ENCODE data around the gene EGFL7. TPM values are rescaled to one million over a fixed set of nuclear protein-coding genes. Genes with fewer than 3 reads are reported as not detected.

EGFL7 gene
- total and polyA plus RNA-seq, 2 of the 13 experiments (the other 11 are each of a cell fraction or from before 2014, with no cell fraction given): 0.20 to 5.1 TPM

- TF ChIP-seq AHDC1 (CRISPR knock-in tag; IDR thresholded peaks at IDR 0.05; ENCODE audit: borderline replicate concordance): peak; percentile 26; the same call in 1 of the 2 replicates
- no peak for TF ChIP-seq NR1H2 (CRISPR knock-in tag; IDR thresholded peaks at IDR 0.05; ENCODE audit: borderline replicate concordance, low read depth)
- TF ChIP-seq ZNF362 (CRISPR knock-in tag; IDR thresholded peaks at IDR 0.05; ENCODE audit: borderline replicate concordance): no peak; the same call in 1 of the 2 replicates
- no peak for TF ChIP-seq MED13 (CRISPR knock-in tag; IDR thresholded peaks at IDR 0.05)
- no peak for TF ChIP-seq MBNL3 (CRISPR knock-in tag; conservative IDR thresholded peaks at IDR 0.05)
- no peak for TF ChIP-seq ZBTB14 (CRISPR knock-in tag; IDR thresholded peaks at IDR 0.05)
- peak; percentile 54; the same call in 1 of the 2 replicates for TF ChIP-seq MAX (IDR thresholded peaks at IDR 0.05)
- TF ChIP-seq REXO4 (CRISPR knock-in tag; IDR thresholded peaks at IDR 0.05; ENCODE audit: borderline replicate concordance): no peak
- no peak for TF ChIP-seq HCFC1 (IDR thresholded peaks at IDR 0.05; ENCODE audit: low read depth, low read length)
- TF ChIP-seq ZEB1 (IDR thresholded peaks at IDR 0.05; ENCODE audit: insufficient replicate concordance, low read depth): no peak
- TF ChIP-seq NFE2L1 (CRISPR knock-in tag; IDR thresholded peaks at IDR 0.05; ENCODE audit: borderline replicate concordance): no peak
- peak; percentile 70 for TF ChIP-seq ZNF776 (CRISPR knock-in tag; IDR thresholded peaks at IDR 0.05)
- no peak for TF ChIP-seq SOX6 (IDR thresholded peaks at IDR 0.05)
- peak; percentile 70; the same call in 1 of the 2 replicates for TF ChIP-seq SOX6 (CRISPR knock-in tag; IDR thresholded peaks at IDR 0.05)
- TF ChIP-seq SRSF4 (IDR thresholded peaks at IDR 0.05; ENCODE audit: low read depth, low read length, poor library complexity, severe bottlenecking): no peak
- no peak for TF ChIP-seq HOXD1 (CRISPR knock-in tag; IDR thresholded peaks at IDR 0.05)
- TF ChIP-seq FOXA3 (CRISPR knock-in tag; IDR thresholded peaks at IDR 0.05): peak; percentile 69
- no peak for TF ChIP-seq ZMAT3 (CRISPR knock-in tag; conservative IDR thresholded peaks at IDR 0.05)
- no peak for TF ChIP-seq GZF1 (CRISPR knock-in tag; IDR thresholded peaks at IDR 0.05)
- no peak for TF ChIP-seq AGO2 (optimal IDR thresholded peaks at IDR 0.05; ENCODE audit: low read depth, low read length)
- TF ChIP-seq HDAC2 (CRISPR knock-in tag; IDR thresholded peaks at IDR 0.05): peak; percentile 33
- TF ChIP-seq MTF1 (CRISPR knock-in tag; IDR thresholded peaks at IDR 0.05): no peak
These were observed 37.3 kb upstream of the EGFL7 start (continued) for GRCh38 chr9:136625101-136626065.

Measured in HepG2 (cell line).